SK-N-DZ (cell line): ENCODE data around the gene TFPI.
"Not testable (repeated sequence)": the region's sequence is repeated elsewhere in the genome, so short reads cannot be mapped to it uniquely, and the experiment has no call there.

Experiments
- DNase-seq: peaks from one replicate; pipeline ENCODE4 v3.0.0-alpha.2; 2015; ENCODE audit warnings: low spot score

The TFPI gene

GRCh38 chr2:187554704-187555082 is 458 bp upstream of the TFPI start:
- no peak for DNase-seq

- DNase-seq = no peak
Measured at GRCh38 chr2:187552828-187553681, 1.2 kb downstream of the TFPI start.

GRCh38 chr2:187552381-187552780 is 1.9 kb downstream of the TFPI start:
- DNase-seq = no peak

- DNase-seq = no peak
Measured at GRCh38 chr2:187550857-187551256, 3.4 kb downstream of the TFPI start.

GRCh38 chr2:187549951-187550555 is 4.2 kb downstream of the TFPI start:
- DNase-seq = no peak

GRCh38 chr2:187549193-187549592 is 5.0 kb downstream of the TFPI start:
- DNase-seq = no peak

- DNase-seq = no peak
Measured at GRCh38 chr2:187548656-187549055, 5.6 kb downstream of the TFPI start.

GRCh38 chr2:187547353-187547979 is 6.8 kb downstream of the TFPI start:
- DNase-seq = no peak

GRCh38 chr2:187546762-187547333 is 7.4 kb downstream of the TFPI start:
- no peak for DNase-seq

- no peak for DNase-seq
Measured at GRCh38 chr2:187545238-187545751, 8.9 kb downstream of the TFPI start.

- DNase-seq = no peak
Measured at GRCh38 chr2:187544371-187545080, 9.7 kb downstream of the TFPI start.

GRCh38 chr2:187543488-187543887 is 10.7 kb downstream of the TFPI start:
- no peak for DNase-seq

GRCh38 chr2:187542123-187542522 is 12.1 kb downstream of the TFPI start:
- no peak for DNase-seq

GRCh38 chr2:187541086-187542085 is 12.8 kb downstream of the TFPI start:
- no peak for DNase-seq

- DNase-seq = not testable (repeated sequence)
Measured at GRCh38 chr2:187538222-187538621, 16.0 kb downstream of the TFPI start.

GRCh38 chr2:187535381-187535780 is 18.9 kb downstream of the TFPI start:
- not testable (repeated sequence) for DNase-seq

GRCh38 chr2:187532333-187533120 is 21.7 kb downstream of the TFPI start:
- no peak for DNase-seq

GRCh38 chr2:187529977-187530721 is 24.1 kb downstream of the TFPI start:
- DNase-seq = no peak
